Ishikawa (cell line): ENCODE results near the gene SLC45A3.

Source experiments
- CEBPB ChIP-seq: IDR thresholded peaks from 2 replicates; pipeline ENCODE4 v1.6.1; 2012
- CREB1 ChIP-seq: IDR thresholded peaks from 2 replicates; pipeline ENCODE4 v1.6.1; 2012; ENCODE audit warnings: low read depth
- EP300 ChIP-seq: IDR thresholded peaks from 2 replicates; pipeline ENCODE4 v1.6.1; 2012; ENCODE audit warnings: borderline replicate concordance
- FOXM1 ChIP-seq: IDR thresholded peaks from 2 replicates; pipeline ENCODE4 v1.6.1; 2012; ENCODE audit warnings: low read depth, borderline replicate concordance
- NFIC ChIP-seq: IDR thresholded peaks from 2 replicates; pipeline ENCODE4 v1.6.1; 2012
- RAD21 ChIP-seq: IDR thresholded peaks from 2 replicates; pipeline ENCODE4 v1.6.1; 2012; ENCODE audit warnings: low read depth
- TAF1 ChIP-seq: IDR thresholded peaks from 2 replicates; pipeline ENCODE4 v1.6.1; 2012; ENCODE audit warnings: low read depth, mild to moderate bottlenecking
- TCF12 ChIP-seq: IDR thresholded peaks from 2 replicates; pipeline ENCODE4 v1.6.1; 2012; ENCODE audit warnings: low read depth
- TEAD4 ChIP-seq: IDR thresholded peaks from 2 replicates; pipeline ENCODE4 v1.6.1; 2012
- TF ChIP-seq, protein P1 (sequence below): IDR thresholded peaks from 2 replicates; pipeline ENCODE4 v1.6.1; 2012
- TF ChIP-seq, protein P2 (sequence below): IDR thresholded peaks from 2 replicates; pipeline ENCODE4 v1.6.1; 2012
- TF ChIP-seq, protein P3 (sequence below): IDR thresholded peaks from 2 replicates; pipeline ENCODE4 v1.6.1; 2012; ENCODE audit warnings: low read depth, mild to moderate bottlenecking

DNA sequence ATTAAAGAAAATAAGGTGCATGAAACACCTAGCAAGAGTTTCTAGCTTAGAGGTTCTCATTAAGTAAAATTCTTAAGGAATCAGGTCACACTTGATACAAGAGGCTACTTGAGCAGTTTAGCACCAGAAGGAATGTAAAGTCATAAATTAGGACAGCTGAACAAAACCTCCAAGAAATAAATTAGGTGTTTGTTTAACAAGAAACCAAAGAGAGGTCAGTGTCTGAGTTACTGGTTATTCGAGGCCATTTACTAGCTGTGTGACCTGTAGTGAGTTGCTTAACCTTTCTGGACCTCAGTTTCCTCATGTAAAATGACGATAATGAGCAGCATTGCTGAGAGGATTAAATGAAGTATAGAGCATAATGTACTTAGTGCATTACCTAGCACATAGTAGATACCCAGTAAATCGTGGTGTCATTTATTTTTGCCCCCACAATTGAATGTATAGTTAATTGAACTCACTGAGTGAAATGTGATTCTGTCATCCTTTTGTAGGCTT, 47.6 kb downstream of the SLC45A3 start:
- TF ChIP-seq TEAD4: no peak
- no peak for TF ChIP-seq TAF1
- TF ChIP-seq CEBPB: no peak
- TF ChIP-seq TCF12: no peak
- TF ChIP-seq RAD21: no peak
- TF ChIP-seq, protein P1, sequence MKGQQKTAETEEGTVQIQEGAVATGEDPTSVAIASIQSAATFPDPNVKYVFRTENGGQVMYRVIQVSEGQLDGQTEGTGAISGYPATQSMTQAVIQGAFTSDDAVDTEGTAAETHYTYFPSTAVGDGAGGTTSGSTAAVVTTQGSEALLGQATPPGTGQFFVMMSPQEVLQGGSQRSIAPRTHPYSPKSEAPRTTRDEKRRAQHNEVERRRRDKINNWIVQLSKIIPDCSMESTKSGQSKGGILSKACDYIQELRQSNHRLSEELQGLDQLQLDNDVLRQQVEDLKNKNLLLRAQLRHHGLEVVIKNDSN: no peak
- TF ChIP-seq EP300: no peak
- no peak for TF ChIP-seq FOXM1
- TF ChIP-seq, protein P2, sequence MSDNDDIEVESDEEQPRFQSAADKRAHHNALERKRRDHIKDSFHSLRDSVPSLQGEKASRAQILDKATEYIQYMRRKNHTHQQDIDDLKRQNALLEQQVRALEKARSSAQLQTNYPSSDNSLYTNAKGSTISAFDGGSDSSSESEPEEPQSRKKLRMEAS: no peak
- no peak for TF ChIP-seq NFIC
- TF ChIP-seq, protein P3, sequence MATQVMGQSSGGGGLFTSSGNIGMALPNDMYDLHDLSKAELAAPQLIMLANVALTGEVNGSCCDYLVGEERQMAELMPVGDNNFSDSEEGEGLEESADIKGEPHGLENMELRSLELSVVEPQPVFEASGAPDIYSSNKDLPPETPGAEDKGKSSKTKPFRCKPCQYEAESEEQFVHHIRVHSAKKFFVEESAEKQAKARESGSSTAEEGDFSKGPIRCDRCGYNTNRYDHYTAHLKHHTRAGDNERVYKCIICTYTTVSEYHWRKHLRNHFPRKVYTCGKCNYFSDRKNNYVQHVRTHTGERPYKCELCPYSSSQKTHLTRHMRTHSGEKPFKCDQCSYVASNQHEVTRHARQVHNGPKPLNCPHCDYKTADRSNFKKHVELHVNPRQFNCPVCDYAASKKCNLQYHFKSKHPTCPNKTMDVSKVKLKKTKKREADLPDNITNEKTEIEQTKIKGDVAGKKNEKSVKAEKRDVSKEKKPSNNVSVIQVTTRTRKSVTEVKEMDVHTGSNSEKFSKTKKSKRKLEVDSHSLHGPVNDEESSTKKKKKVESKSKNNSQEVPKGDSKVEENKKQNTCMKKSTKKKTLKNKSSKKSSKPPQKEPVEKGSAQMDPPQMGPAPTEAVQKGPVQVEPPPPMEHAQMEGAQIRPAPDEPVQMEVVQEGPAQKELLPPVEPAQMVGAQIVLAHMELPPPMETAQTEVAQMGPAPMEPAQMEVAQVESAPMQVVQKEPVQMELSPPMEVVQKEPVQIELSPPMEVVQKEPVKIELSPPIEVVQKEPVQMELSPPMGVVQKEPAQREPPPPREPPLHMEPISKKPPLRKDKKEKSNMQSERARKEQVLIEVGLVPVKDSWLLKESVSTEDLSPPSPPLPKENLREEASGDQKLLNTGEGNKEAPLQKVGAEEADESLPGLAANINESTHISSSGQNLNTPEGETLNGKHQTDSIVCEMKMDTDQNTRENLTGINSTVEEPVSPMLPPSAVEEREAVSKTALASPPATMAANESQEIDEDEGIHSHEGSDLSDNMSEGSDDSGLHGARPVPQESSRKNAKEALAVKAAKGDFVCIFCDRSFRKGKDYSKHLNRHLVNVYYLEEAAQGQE: no peak
- TF ChIP-seq CREB1: no peak
